Stimulated activated CD4-positive, alpha-beta T cell treated with anti-CD3 and anti-CD28 coated beads, Interleukin-15, amount 100 ng/mL, for 1 hour (primary cell): ENCODE results near the gene SPPL3.
"Not testable (repeated sequence)": the region's sequence is repeated elsewhere in the genome, so short reads cannot be mapped to it uniquely, and the experiment has no call there.

ENCODE experiments used
- DNase-seq, 2 donors: peaks; one replicate each; pipeline ENCODE4 v3.0.0-alpha.2; 2020; ENCODE audit warnings: low read depth in 1 of 2, low spot score in 1 of 2

Gene SPPL3

DNA sequence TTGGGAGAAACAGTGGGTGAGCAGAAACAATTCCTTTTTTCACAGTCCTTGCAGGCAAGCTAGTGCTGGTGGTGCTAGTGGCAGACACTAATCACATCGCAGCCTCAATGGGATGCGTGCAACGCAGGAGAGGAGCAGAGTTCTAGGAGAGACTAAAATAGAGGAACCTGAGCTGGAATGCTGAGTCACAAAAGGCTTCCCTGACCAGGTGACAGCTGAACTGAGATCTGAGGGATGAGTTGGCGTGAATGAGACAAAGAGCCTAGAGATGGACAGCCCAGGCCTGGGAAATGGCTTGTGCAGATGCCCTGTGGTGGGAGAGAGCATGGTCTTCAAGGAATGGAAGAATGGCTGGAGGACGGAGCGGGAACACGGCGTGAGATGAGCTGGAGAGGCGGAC, 152.8 kb downstream of the SPPL3 start:
- no peak for DNase-seq

DNA sequence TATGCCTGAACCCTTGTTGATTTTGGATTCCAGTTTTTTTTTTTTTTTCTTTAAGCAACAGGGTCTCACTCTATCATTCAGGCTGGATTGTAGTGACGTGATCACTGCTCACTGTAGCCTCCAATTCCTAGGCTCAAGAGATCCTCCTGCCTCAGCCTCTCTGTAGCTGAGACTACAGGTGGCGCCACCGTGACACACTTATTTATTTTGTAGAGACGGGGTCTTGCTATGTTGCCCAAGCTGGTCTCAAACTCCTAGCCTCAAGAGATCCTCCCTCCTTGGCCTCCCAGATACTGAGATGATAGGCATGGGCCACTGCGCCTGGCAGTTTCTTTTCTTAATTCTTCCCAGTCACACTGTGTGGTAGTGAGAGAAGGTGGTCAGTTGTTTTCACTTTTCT, 153.4 kb downstream of the SPPL3 start:
- no peak for DNase-seq

DNA sequence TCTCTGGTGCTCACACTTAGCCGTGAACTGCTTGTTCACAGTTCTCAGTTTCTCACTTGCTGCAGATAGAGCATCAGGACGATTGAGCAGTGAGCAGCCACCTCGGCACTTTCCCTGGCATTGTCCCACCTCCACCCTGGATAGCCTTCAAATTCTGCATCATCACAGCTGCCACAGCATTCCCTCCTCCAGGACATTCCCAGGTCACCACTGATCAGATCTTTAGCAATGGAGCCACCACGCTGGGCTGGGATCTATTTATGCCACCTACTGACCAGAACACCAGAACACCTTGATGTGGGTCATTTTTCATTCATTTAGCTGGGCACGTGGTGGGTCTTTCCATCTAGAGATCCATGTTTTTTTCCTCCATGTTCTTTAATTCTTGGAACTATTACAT, 154.9 kb downstream of the SPPL3 start:
- DNase-seq: no peak

DNA sequence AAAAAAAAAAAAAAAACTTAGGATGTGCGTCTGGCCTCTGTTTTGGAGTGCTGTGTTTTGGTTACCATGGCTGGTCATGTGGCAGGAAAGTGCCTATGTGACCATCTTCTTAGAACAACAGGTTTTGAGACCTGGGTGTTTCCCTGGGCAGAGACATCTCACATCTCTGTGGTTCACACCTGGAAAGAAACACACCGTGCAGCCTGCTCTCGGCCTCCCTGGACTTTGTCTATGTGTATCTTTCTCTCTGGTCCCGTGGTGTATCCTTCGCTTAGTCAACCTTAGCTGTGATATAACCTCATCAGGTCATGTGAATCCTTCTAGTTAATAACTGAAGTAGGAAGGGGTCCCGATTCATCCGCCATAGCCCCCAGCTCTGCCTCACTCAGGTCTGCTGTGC, 155.9 kb downstream of the SPPL3 start:
- DNase-seq: no peak

DNA sequence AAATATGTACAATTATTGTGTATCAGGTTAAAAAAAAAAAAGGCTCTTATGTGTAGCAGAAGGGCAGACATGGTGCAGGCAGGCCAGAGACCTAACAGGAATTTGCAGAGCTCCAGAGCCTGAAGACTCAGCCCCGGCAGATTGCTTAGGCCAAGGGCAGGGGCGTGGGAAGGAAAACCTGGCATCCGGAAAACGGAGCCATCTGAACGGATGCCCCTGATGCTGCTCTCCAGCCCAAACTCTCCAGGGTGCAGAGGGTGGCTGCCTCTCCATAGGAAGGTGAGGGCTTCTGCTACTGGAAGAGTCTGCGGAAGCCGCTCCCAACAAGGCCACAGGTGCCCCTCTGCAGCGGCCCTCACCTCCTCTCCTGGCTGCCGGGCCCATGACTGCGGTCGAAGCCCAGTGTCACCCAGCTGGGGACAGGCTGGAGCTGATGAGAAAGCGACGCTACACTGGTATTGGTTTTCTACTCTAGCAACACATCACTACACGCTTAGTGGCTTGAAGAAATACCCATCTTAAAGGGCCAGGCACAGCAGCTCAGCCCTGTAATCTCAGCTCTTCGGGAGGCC, 159.2 kb downstream of the SPPL3 start:
- no peak for DNase-seq

DNA sequence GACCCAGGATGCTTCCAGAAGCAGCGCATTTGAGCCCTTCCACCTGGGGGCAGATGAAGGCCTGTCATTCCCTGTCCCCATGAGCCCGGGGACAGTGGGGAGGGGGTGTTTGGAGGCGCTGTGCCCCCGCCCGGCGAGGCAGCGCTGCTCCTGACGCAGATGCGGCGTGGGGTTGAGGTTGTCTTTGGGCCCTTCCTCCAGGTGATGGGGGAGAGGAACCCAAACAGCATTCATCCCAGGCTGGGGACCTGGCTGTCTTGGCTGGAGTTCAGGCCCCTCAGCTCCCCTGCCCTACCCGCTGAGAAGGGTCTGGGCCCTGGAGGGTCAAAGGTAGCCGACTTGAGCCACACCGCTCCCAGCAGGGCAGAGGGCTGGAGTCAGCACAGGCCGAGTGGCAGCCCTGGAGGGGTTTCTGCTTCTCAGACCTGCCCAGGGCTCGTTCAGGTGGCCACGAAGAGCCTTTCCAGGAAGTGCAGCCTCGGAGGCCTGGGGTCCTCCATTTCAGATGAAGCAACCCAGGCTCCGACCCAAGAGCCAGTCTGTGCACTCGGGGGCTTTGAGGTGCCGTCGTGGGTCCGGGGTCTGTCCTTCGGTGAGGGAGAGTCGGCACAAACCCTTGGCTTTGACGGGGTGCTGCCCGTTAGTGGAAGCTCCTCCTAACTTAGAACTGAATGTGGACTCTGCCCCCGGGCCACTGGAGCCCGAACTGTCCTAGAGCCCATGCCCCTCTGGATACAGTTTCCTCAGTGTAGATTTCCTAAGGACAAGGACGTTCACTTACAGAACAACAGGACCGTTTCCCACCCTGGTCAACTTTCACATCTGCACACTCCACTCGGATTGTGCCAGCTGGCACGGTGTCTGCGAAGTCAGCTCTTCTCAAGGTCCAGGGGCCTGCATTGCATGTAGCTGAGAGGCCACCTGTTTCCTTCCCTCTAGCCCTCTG, 162.4 kb downstream of the SPPL3 start:
- DNase-seq: no peak

DNA sequence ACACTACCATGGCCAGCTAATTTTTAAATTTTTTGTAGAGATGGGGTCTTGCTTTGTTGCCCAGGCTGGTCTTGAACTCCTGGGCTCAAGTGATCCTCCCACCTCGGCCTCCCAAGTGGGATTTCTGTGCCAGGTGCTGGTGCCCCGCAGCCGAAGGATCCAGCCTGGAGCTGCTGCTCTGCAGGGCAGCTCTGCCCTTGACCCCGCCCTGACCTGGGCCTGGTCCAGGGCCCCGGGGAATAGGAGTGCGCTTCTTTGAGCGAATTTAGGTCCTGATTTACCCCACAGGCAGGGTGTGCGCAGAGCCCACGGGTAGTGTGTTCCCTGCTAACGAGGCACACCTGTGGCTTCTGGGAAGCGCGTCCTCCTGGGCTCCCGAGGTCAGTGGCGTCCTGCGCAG, 163.3 kb downstream of the SPPL3 start:
- DNase-seq: no peak

DNA sequence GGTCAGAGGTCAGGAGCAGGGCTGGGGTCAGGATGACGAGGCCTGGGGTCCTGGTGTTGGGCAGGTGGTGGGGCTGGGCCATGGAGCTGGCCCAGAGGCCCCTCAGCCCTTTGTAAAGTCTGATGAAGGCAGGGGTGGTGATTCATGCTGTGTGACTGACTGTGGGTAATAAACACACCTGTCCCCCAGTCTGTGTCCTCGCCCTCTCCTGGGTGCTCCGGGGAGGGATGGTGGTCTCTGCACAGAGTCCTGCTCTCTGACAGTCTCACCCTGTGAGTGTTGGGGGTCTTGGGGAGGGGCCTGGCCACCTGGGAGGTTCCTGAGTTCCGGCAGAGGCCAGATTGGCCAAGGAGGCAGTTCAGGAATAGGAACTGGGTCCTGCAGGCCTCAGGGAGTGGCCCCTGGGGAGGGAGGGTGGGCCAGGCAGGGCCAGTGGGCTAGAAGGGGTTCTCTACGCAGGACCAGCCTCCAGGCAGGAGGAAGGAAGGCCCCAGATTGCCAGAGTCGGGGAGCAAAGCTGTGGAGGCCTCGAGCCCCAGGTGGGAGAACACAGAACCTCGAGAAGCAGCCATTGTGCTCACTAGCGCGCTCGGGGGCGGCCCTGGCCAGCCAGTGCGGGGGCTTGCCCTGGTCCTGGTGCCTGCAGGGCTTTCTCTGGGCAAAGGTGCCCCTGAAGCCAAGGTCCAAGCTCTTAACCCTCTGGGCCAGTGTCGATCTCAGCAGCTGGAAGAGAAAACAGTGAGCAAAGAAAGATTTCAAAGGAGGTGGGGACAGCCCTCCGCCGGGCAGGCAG, 164.1 kb downstream of the SPPL3 start:
- no peak for DNase-seq

DNA sequence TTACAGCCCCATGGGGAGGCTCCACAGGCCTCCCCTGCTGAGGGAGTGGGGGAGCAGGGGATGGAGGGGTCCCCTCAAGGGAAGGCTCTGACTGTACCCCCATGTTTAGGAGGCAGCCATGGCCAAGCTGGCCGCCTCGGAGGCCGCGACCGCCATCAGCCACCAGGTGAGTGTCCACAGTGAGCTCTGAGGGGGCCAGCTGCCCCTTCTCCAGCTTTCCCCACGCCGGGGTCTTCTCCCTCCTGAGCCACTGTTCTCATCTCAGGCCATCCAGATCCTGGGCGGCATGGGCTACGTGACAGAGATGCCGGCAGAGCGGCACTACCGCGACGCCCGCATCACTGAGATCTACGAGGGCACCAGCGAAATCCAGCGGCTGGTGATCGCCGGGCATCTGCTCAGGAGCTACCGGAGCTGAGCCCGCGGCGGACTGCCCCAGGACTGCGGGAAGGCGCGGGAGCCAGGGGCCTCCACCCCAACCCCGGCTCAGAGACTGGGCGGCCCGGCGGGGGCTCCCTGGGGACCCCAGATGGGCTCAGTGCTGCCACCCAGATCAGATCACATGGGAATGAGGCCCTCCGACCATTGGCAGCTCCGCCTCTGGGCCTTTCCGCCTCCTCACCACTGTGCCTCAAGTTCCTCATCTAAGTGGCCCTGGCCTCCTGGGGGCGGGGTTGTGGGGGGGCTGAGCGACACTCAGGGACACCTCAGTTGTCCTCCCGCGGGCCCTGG, 165.0 kb downstream of the SPPL3 start:
- DNase-seq: no peak

DNA sequence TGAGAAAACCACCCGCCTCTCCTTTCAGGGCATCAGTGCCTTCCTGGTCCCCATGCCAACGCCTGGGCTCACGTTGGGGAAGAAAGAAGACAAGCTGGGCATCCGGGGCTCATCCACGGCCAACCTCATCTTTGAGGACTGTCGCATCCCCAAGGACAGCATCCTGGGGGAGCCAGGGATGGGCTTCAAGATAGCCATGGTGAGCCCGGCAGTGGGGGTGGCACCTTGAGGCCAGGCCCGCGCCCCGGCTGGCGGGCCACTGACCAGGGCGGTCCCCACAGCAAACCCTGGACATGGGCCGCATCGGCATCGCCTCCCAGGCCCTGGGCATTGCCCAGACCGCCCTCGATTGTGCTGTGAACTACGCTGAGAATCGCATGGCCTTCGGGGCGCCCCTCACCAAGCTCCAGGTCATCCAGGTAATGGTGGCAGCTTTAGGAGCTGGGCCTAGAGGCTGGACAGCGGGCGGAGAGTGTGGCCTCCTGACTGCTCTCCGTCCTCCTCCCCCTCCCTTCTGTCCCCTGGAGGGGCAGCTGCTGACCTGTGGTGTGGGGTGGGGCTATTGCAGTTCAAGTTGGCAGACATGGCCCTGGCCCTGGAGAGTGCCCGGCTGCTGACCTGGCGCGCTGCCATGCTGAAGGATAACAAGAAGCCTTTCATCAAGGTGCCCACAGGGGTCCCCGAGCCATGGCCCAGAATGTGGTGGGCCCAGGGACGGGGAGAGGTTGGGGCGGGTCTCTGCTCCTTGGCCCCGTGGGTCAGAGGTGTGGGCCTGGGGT, 165.7 kb downstream of the SPPL3 start:
- DNase-seq: no peak

DNA sequence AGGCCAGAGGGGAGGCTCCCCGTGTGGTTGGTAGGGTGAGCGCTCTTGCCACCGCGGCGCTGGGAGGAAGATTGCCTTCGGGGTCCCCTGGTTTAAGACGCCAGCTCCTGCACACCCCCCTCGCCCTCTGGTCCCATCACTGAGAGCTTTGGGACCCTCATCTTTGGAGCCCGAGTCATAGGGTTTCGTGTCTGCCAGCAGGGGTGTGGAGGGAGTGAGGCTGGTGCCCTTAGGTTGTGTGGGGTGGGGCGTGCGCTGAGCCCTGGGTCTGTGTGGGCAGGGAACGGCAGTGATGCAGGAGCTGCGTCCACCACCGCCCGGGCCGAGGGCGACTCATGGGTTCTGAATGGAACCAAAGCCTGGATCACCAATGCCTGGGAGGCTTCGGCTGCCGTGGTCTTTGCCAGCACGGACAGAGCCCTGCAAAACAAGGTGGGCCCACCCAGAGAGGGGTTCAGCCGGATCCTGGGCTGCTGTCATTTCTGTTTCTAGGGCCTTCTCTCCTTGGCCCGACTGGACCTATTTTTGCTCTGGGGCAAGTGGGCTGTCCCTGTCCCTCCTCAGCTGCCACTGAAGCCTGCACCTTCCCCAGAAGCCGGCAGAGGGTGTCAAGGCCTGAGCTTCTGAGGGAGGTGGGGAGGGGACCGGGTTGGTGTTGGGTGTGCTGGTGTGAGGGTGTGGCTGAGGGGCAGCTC, 166.5 kb downstream of the SPPL3 start:
- no peak for DNase-seq

DNA sequence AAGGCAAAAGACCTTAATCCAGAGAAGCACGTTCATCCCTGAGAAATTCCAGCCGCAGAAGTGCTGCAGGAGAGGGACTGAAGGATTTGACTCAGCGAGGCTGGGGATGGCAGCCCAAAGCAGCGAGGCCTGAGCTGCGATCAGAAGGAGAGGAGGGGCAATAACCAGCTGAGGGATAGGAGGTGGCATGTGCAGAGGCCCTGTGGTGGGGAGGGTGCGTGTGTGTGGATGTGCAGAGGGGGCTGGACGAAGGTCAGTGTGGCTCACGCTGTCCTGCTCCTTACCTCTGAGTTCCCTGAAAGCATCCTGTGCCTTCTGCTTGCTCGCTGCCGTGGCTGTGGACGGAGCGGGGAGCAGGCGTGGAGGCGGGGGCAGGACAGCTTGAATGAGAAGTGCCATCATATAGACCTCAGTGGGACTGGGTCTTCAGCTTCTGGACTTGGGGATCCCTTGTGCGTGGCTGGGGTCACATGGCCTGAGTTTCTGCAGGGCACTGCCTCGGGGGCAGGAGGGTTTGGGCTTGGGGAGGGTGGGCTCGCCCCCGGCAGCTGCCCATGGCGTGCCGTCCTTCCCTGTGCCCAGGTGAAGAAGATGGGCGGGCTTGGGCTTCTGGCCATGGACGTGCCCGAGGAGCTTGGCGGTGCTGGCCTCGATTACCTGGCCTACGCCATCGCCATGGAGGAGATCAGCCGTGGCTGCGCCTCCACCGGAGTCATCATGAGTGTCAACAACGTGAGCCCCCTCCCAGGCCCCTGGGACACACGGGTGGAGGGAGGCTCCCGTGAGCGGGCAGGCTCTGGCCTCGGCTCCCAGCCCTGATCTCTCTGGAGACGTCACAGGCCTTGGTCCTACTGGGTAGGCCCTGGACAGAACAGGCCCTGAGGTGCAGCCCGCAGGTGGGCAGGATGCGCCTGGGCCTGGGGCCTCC, 167.5 kb downstream of the SPPL3 start:
- no peak for DNase-seq

DNA sequence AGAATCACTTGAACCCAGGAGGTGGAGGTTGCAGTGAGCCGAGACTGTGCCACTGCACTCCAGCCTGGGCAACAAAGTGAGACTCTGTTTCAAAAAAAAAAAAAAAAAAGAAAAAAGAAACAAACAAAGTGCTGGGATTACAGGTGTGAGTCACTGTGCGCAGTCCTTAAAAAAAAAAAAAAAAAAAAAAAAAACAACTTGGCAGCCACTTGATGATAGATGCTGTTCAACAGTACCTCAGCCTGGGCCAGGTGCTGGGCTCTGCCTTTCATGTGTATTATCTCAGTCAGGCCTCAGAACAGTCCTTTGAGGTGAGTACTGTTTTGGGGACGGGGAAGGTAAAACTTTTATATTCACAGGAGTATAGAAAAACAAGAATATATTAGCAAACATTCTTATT, 169.0 kb downstream of the SPPL3 start:
- no peak for DNase-seq

DNA sequence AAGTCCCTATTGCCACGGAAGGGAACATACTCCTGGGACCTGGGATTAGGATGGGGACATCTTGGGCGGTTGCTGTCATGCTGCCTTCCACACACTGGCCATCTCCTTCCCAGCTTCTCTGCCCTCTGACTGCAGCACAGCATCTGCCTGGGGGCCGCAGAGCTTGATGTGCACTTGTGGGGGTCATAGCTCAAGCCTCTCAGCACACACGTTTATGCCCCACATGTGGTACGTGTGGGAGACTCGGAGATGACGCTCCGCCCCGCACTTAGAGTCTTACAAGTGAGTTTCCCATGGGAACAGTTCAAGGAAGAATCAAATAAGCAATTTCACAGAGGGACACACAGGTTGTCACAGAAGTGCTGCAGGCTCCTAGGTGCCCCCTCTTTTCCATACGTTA, 169.9 kb downstream of the SPPL3 start:
- no peak for DNase-seq

DNA sequence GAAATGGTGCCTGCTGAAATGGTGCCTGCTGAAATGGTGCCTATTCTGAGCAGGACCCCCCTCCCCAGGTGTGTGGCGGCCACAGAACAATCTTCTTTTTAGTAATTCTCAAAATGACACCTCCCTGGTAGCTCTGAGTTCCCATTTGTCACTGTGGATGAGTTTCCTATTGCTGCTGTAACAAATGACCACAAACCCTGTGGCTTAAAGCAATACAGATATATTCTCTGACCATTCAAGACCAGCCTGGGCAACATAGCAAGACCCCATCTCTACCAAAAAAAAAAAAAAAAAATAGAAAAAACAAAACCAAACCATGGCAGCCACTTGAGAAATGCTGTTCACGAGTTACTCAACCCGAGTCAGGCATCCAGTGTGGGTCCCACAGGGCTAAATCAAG, 170.6 kb downstream of the SPPL3 start:
- no peak for DNase-seq

DNA sequence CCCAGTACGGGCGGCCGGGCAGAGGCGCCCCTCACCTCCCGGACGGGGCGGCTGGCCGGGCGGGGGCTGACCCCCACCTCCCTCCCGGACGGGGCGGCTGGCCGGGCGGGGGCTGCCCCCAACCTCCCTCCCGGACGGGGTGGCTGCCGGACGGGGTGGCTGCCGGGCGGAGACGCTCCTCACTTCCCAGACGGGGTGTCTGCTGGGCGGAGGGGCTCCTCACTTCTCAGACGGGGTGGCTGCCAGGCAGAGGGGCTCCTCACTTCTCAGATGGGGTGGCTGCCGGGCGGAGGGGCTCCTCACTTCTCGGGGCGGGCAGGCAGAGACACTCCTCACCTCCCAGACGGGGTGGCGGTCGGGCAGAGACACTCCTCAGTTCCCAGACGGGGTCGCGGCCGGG, 172.0 kb downstream of the SPPL3 start:
- DNase-seq: not testable (repeated sequence)

DNA sequence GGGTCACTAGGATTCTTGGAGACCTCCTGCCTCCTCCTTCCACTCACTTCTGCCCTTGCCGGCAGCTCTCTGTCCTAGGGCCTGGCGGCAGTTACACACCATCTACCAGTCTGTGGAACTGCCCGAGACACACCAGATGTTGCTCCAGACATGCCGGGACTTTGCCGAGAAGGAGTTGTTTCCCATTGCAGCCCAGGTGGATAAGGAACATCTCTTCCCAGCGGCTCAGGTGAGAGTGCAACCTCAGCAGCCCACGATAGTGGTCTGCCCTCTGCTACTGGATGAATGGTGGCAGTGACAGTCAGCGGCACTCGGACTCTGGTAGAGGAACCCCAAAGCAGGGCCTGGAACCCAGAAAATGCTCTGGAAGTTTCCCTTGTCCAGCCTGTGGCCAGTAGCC, 177.2 kb downstream of the SPPL3 start:
- DNase-seq: no peak

DNA sequence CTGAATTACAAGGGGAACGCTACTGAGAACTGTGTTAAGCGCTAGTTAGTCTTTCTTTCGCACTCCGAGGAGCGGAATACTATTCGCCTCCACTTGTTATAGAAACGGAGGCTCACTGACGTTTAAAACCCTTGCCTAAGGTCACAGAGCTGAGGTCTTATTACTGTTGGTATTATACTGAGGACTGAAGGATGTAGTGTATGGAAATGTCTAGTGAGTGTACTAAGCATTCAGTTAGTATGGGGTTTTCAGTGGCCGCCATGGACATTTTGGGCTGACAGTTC, 177.7 kb downstream of the SPPL3 start:
- DNase-seq: no peak
